ENCODE measurements around the gene ALDH1A3. TPM values are rescaled to one million over a fixed set of nuclear protein-coding genes. Genes with fewer than 3 reads are reported as not detected.

The ALDH1A3 gene
- total and polyA plus RNA-seq, 2 donors (not counting 1 experiment from before 2014, with no cell fraction given) = not detected

GRCh38 chr15:100833417-100834389 lies 45.9 kb upstream of the ALDH1A3 start:
- POLR2A ChIA-PET = no interaction called here

More at GRCh38 chr15:100833417-100834389, 45.9 kb upstream of the ALDH1A3 start:
- Histone ChIP-seq H3K79me2 (ENCODE audit: control insufficient read depth, insufficient read depth, low read length) (no peaks in the 10 kb centered on the region), H3K9me3 (ENCODE audit: control extremely low read depth in 1 of 3, control insufficient read depth in 2 of 3, insufficient read depth in 1 of 3, low read length in 2 of 3) (no peaks in the 10 kb centered on the region), H3K27ac (ENCODE audit: low read length in 2 of 2) (no peak overlapping the region), H3K27me3 (replicated peaks in 1 of 4; ENCODE audit: control extremely low read depth in 1 of 4, control insufficient read depth in 3 of 4, insufficient read depth in 4 of 4, low read length in 3 of 4) (peaks cover 0 to 4% (median 2%) of the 10 kb centered on the region in 4 experiments), H4K20me1 (ENCODE audit: control insufficient read depth, insufficient read depth, low read length, poor library complexity, severe bottlenecking) (no peaks in the 10 kb centered on the region), H2AFZ (ENCODE audit: insufficient read depth, low read depth, low read length, poor library complexity, severe bottlenecking) (peak overlapping the region; percentile 9), H3K4me1 (ENCODE audit: control insufficient read depth in 2 of 2, insufficient read depth in 2 of 2, low read length in 2 of 2) (no peaks in the 10 kb centered on the region), H3K4me3 (ENCODE audit: control extremely low read depth in 1 of 5, extremely low read depth in 1 of 5, insufficient read depth in 1 of 5, low read depth in 2 of 5, low read length in 4 of 5) (no peak overlapping the region), H3K9ac (ENCODE audit: low read length) (no peak overlapping the region), H3K36me3 (replicated peaks in 1 of 2; ENCODE audit: control extremely low read depth in 1 of 2, control insufficient read depth in 1 of 2, extremely low read depth in 1 of 2, insufficient read depth in 2 of 2, low read length in 1 of 2) (no peaks in the 10 kb centered on the region), H3K4me2 (replicated peaks; ENCODE audit: low read depth, low read length, poor library complexity, severe bottlenecking) (no peak overlapping the region)
- DNase-seq (no peak), ATAC-seq (ENCODE audit: low read depth) (no peak)
- Mint-ChIP-seq H3K9me3 (ENCODE audit: insufficient read depth) (no peaks in the 10 kb centered on the region), H3K27me3 (peaks cover 20% of the 10 kb centered on the region), H3K4me3 (no peak overlapping the region), H3K27ac (no peak overlapping the region), H3K4me1 (no peaks in the 10 kb centered on the region)
- CTCF ChIA-PET = no interaction called here
- intact Hi-C loops (cut with micrococcal nuclease) = no loop called here
- 31% methylated on average over 8 of the region's 11 CpGs for WGBS (ENCODE audit: insufficient coverage)
- TF ChIP-seq CTCF (IDR thresholded peaks at IDR 0.05) (no peak), EZH2 (IDR thresholded peaks at IDR 0.05; ENCODE audit: borderline replicate concordance, insufficient read depth, low read depth, low read length, poor library complexity, severe bottlenecking) (no peak)

All from B cell (primary cell).